Activated naive CD4-positive, alpha-beta T cell treated with anti-CD3 and anti-CD28 coated beads, Interleukin-2, amount 50 U/mL, for 24 hours (primary cell): Measurements from ENCODE around the gene FAM227A.

Experiments
- H3K27ac Mint-ChIP-seq: one replicate; pipeline ENCODE4 v1.8.0; 2021; ENCODE audit warnings: mild to moderate bottlenecking, mixed read lengths
- H3K27me3 Mint-ChIP-seq: one replicate; pipeline ENCODE4 v1.8.0; 2021; ENCODE audit warnings: mixed read lengths
- H3K36me3 Mint-ChIP-seq: one replicate; pipeline ENCODE4 v1.8.0; 2021; ENCODE audit warnings: mixed read lengths
- H3K4me1 Mint-ChIP-seq: one replicate; pipeline ENCODE4 v1.8.0; 2021; ENCODE audit warnings: mixed read lengths
- H3K4me3 Mint-ChIP-seq: one replicate; pipeline ENCODE4 v1.8.0; 2021; ENCODE audit warnings: mild to moderate bottlenecking, mixed read lengths
- H3K9me3 Mint-ChIP-seq: one replicate; pipeline ENCODE4 v1.8.0; 2021; ENCODE audit warnings: mixed read lengths

The FAM227A gene

GRCh38 chr22:38540701-38541100, 115.5 kb downstream of the FAM227A start:
- Mint-ChIP-seq H3K4me3 (no peak overlapping the region), H3K36me3 (peaks cover 3% of the 10 kb centered on the region), H3K4me1 (no peaks in the 10 kb centered on the region), H3K27ac (no peak overlapping the region), H3K9me3 (no peaks in the 10 kb centered on the region), H3K27me3 (no peaks in the 10 kb centered on the region)

GRCh38 chr22:38531251-38531938, 124.8 kb downstream of the FAM227A start:
- Mint-ChIP-seq H3K4me1 (peaks cover 15% of the 10 kb centered on the region), H3K27me3 (no peaks in the 10 kb centered on the region), H3K36me3 (no peaks in the 10 kb centered on the region), H3K27ac (peak overlapping the region; percentile 94), H3K4me3 (peak overlapping the region; percentile 78), H3K9me3 (no peaks in the 10 kb centered on the region)
